ENCODE measurements around the gene EIF4G3.

EIF4G3 gene

DNA sequence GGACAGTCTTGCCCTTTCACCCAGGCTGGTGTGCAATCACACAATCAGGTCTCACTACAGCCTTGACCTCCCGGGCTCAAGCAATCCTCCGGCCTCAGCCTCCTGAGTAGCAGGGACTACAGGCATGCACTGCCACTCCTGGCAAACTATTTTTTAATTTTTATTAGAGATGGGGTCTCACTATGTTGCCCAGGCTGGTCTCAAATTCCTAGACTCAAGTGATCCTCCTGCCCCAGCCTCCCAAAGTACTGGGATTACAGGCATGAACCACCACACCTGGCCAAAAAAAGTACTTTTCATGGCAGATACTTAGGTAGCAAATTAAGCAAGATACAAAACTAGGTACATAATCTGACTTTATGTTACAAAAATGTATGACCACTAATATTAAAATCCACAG lies 8.3 kb downstream of the EIF4G3 start:
- Histone ChIP-seq H3K9me3 (ENCODE audit: insufficient read depth, low read length) (no peaks in the 10 kb centered on the region), H3K36me3 (ENCODE audit: low read length) (0 out of 2 replicates have a peak, but pooled peaks cover 3% of the 10 kb centered on the region), H3K4me2 (ENCODE audit: low read depth, low read length, poor library complexity, severe bottlenecking) (no peak overlapping the region), H4K20me1 (ENCODE audit: low read depth, low read length) (peaks cover 15% of the 10 kb centered on the region), H2AFZ (ENCODE audit: low read depth, low read length, severe bottlenecking) (no peak overlapping the region), H3K79me2 (ENCODE audit: insufficient read depth, low read length) (peaks cover 94% of the 10 kb centered on the region), H3K27ac (ENCODE audit: low read depth, low read length) (no peak overlapping the region), H3K27me3 (ENCODE audit: low read length) (no peaks in the 10 kb centered on the region), H3K9ac (ENCODE audit: low read length) (no peak overlapping the region), H3K9me2 (replicated peaks; ENCODE audit: insufficient read depth, low read length) (no peaks in the 10 kb centered on the region), H3F3A (ENCODE audit: insufficient read depth) (peaks cover 9% of the 10 kb centered on the region; the same call in 1 of the 2 replicates), H3K4me3 (ENCODE audit: insufficient read depth, low read length, poor library complexity, severe bottlenecking) (no peak overlapping the region)
- no peak for TF ChIP-seq EZH2phosphoT487 (conservative IDR thresholded peaks at IDR 0.05; ENCODE audit: low read length)
- TF ChIP-seq CTCF (IDR thresholded peaks at IDR 0.05; ENCODE audit: insufficient read depth, low read length, poor library complexity, severe bottlenecking): no peak

DNA sequence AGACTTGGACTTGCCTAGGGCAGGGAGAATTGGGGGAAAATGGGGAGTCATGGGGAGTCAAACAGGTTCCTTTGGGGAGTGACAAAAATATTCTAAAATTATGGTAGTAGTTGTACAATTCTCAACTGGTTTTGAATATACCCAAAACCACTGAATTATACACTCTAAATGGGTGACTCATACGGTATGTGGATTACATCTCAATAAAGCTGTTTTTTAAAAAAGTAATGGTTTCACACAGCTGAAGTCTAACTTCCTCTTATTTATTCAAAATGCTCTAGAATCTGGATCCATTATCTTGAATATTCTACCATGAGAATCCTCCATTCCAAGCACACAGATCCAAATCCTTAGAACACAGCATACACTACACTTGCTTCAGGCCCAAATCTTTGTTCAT lies 11.1 kb downstream of the EIF4G3 start:
- TF ChIP-seq EZH2phosphoT487 (conservative IDR thresholded peaks at IDR 0.05; ENCODE audit: low read length): no peak
- no peak for TF ChIP-seq CTCF (IDR thresholded peaks at IDR 0.05; ENCODE audit: insufficient read depth, low read length, poor library complexity, severe bottlenecking)
- Histone ChIP-seq H3K79me2 (ENCODE audit: insufficient read depth, low read length) (peaks cover 92% of the 10 kb centered on the region), H3F3A (ENCODE audit: insufficient read depth) (no peaks in the 10 kb centered on the region; the same call in 1 of the 2 replicates), H3K27me3 (ENCODE audit: low read length) (no peaks in the 10 kb centered on the region), H4K20me1 (ENCODE audit: low read depth, low read length) (peaks cover 11% of the 10 kb centered on the region), H2AFZ (ENCODE audit: low read depth, low read length, severe bottlenecking) (no peak overlapping the region), H3K9me3 (ENCODE audit: insufficient read depth, low read length) (no peaks in the 10 kb centered on the region), H3K9ac (ENCODE audit: low read length) (no peak overlapping the region), H3K27ac (ENCODE audit: low read depth, low read length) (0 out of 2 replicates have a peak overlapping the region, but pooled peaks have one; percentile 24), H3K9me2 (replicated peaks; ENCODE audit: insufficient read depth, low read length) (no peaks in the 10 kb centered on the region), H3K4me2 (ENCODE audit: low read depth, low read length, poor library complexity, severe bottlenecking) (no peak overlapping the region), H3K36me3 (ENCODE audit: low read length) (peaks cover 11% of the 10 kb centered on the region; the same call in 1 of the 2 replicates), H3K4me3 (ENCODE audit: insufficient read depth, low read length, poor library complexity, severe bottlenecking) (no peak overlapping the region)

DNA sequence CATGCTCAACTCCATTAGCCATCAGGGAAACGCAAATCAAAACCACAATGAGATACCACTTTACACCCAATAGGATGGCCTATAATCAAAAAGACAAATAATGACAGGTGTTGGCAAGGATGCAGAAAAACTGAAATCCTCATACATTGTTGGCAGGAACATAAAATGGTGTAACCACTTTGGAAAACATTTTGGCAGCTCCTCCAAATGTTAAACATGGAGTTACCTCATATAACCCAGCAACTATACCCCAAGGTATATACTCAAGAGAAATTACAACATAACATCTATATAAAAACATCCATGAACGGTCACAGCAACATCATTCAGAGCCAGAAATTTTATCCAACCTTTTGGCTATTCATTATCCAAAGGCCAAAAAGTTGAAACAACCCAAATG lies 11.6 kb downstream of the EIF4G3 start:
- Histone ChIP-seq H3K9me2 (replicated peaks; ENCODE audit: insufficient read depth, low read length) (no peaks in the 10 kb centered on the region), H3K4me3 (ENCODE audit: insufficient read depth, low read length, poor library complexity, severe bottlenecking) (no peak overlapping the region), H3K27ac (ENCODE audit: low read depth, low read length) (no peak overlapping the region), H3K9ac (ENCODE audit: low read length) (no peak overlapping the region), H3K27me3 (ENCODE audit: low read length) (no peaks in the 10 kb centered on the region), H3K79me2 (ENCODE audit: insufficient read depth, low read length) (peaks cover 92% of the 10 kb centered on the region), H2AFZ (ENCODE audit: low read depth, low read length, severe bottlenecking) (no peak overlapping the region), H3F3A (ENCODE audit: insufficient read depth) (no peaks in the 10 kb centered on the region; the same call in 1 of the 2 replicates), H3K4me2 (ENCODE audit: low read depth, low read length, poor library complexity, severe bottlenecking) (no peak overlapping the region), H3K9me3 (ENCODE audit: insufficient read depth, low read length) (no peaks in the 10 kb centered on the region), H3K36me3 (ENCODE audit: low read length) (peaks cover 17% of the 10 kb centered on the region; the same call in 1 of the 2 replicates), H4K20me1 (ENCODE audit: low read depth, low read length) (peaks cover 11% of the 10 kb centered on the region)
- no peak for TF ChIP-seq EZH2phosphoT487 (conservative IDR thresholded peaks at IDR 0.05; ENCODE audit: low read length)
- TF ChIP-seq CTCF (IDR thresholded peaks at IDR 0.05; ENCODE audit: insufficient read depth, low read length, poor library complexity, severe bottlenecking): no peak
